ENCODE measurements around the gene LIMCH1. TPM values are rescaled to one million over a fixed set of nuclear protein-coding genes. Genes with fewer than 3 reads are reported as not detected.
A peak's percentile ranks its signal among the peaks of the same experiment; 100 is the strongest.
"Not testable (repeated sequence)": the region's sequence is repeated elsewhere in the genome, so short reads cannot be mapped to it uniquely, and the experiment has no call there.

The LIMCH1 gene
- 3.0 TPM for polyA plus RNA-seq (2013, experiment 1 of 2; ENCODE audit: insufficient read length)
- polyA plus RNA-seq (2013, experiment 2 of 2; ENCODE audit: insufficient read length) = 4.0 TPM

GRCh38 chr4:41538017-41538733 is at the start of gene LIMCH1:
Gene LIMCH1, plus strand, starts transcription at chr4:41538157. Its CDS starts 67,839 bp downstream, at chr4:41605996.
- DNase-seq = no peak

GRCh38 chr4:41491081-41491576 is 46.8 kb upstream of the LIMCH1 start:
- DNase-seq = not testable (repeated sequence)

- DNase-seq = no peak
Observed at GRCh38 chr4:41496977-41497376, 41.0 kb upstream of the LIMCH1 start.

GRCh38 chr4:41498177-41498576 is 39.8 kb upstream of the LIMCH1 start:
- no peak for DNase-seq

GRCh38 chr4:41504167-41504818 is 33.7 kb upstream of the LIMCH1 start:
- DNase-seq = no peak

GRCh38 chr4:41505161-41505661 is 32.7 kb upstream of the LIMCH1 start:
- peak; percentile 33 for DNase-seq

GRCh38 chr4:41506130-41506529 is 31.8 kb upstream of the LIMCH1 start:
- peak; percentile 38 for DNase-seq

- DNase-seq = peak; percentile 48
Observed at GRCh38 chr4:41507291-41507947, 30.5 kb upstream of the LIMCH1 start.

GRCh38 chr4:41509451-41509866 is 28.5 kb upstream of the LIMCH1 start:
- no peak for DNase-seq

GRCh38 chr4:41510179-41510578 is 27.8 kb upstream of the LIMCH1 start:
- DNase-seq = no peak

- DNase-seq = no peak
Observed at GRCh38 chr4:41512136-41512535, 25.8 kb upstream of the LIMCH1 start.

GRCh38 chr4:41512596-41512995 is 25.4 kb upstream of the LIMCH1 start:
- no peak for DNase-seq

- no peak for DNase-seq
Observed at GRCh38 chr4:41514169-41514568, 23.8 kb upstream of the LIMCH1 start.

GRCh38 chr4:41514766-41515481 is 23.0 kb upstream of the LIMCH1 start:
- no peak for DNase-seq

GRCh38 chr4:41517121-41517520 is 20.8 kb upstream of the LIMCH1 start:
- no peak for DNase-seq

GRCh38 chr4:41517747-41518146 is 20.2 kb upstream of the LIMCH1 start:
- DNase-seq = no peak

GRCh38 chr4:41524425-41524824 is 13.5 kb upstream of the LIMCH1 start:
- no peak for DNase-seq

GRCh38 chr4:41525129-41525528 is 12.8 kb upstream of the LIMCH1 start:
- DNase-seq = peak; percentile 90

- no peak for DNase-seq
Observed at GRCh38 chr4:41526628-41527027, 11.3 kb upstream of the LIMCH1 start.

- no peak for DNase-seq
Observed at GRCh38 chr4:41528512-41529205, 9.3 kb upstream of the LIMCH1 start.

- DNase-seq = no peak
Observed at GRCh38 chr4:41530741-41531140, 7.2 kb upstream of the LIMCH1 start.

- DNase-seq = no peak
Observed at GRCh38 chr4:41532336-41532735, 5.6 kb upstream of the LIMCH1 start.

Data from fibroblast of skin of back (primary cell).